GM04504 (cell line): ENCODE results near the gene CYLC2.

Experiments
- DNase-seq: peaks from one replicate; pipeline ENCODE4 v3.0.0-alpha.2; 2012; ENCODE audit warnings: low read depth

The CYLC2 gene

DNA sequence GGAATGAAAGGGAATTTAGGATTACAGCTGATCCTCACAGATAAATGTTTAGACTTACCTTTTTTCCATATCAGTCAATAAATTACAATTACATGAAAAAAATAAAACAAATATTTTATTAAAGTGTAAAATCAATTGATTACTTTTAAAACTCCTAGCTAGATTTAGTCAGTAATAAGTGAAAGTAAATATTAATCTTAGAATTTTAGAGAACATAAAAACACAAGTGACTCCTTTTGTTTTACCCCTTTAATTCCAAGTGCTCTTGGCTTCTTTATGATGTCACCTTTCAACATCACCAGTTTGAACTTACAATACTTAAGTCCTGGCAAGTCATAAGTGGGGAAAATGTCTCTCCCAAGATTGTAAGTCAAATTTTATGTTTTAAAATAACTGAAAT, at the start of gene CYLC2:
TSS of gene CYLC2 (plus strand) at position 301 of the 400 bp plus-strand sequence. CDS start at position 349, 48 bp downstream.
- no peak for DNase-seq

DNA sequence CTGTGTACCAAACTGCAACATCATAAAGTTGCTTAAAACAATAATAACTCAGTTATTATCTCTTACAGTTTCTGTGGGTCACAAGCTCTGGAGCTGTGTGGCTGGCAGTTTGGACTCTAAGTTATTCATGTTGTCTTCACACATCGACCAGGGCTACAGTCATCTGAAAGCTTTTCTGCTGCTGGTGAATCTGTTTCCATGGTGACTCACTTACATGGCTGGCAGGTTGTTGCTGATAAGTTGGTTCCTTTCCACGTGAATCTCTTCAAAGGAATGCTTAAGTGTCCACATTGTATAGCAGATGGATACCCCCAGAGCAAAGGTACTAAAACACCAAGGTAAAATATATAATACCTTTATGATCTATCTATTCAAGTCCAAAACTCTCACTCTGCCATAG, 44.8 kb upstream of the CYLC2 start:
- no peak for DNase-seq

DNA sequence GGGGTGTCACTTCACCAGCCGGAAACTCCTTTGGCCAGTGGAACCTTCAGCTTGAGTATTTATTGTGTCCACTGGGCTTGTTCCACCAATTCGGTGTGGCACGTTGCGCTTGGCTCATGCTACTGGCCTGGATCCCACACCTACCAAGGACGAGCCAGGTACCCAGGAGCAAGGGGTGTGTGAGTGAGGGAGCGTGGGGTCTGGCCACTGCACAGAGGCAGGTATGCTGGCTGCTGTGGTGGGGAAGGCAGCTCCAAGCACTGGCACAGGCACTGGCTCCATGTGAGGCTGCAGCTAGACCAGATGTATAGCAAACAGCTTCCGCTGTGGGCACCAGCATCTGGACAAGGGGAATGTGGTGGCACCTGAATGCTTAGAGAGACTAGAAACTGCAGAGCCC, 28.1 kb upstream of the CYLC2 start:
- DNase-seq = no peak

DNA sequence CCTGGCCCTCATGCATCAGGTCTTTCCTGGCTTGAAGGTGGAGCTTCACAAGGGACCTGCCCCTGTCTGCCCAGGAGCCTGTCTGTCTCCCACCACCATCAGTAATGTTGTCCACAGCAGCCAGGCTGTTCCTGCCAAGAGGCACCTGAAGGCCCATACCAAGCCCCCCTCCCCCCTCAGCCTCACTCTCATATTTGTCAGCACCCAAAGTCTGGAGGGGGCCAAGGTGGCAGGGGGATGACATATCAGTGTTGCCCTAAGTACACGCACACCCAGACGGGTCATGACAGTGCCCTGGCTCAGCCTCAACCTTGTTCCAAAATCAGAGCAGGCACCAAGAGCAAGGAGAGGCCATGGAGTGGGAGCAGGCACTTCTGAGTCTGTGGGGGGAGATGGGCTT, 27.2 kb upstream of the CYLC2 start:
- DNase-seq = no peak

DNA sequence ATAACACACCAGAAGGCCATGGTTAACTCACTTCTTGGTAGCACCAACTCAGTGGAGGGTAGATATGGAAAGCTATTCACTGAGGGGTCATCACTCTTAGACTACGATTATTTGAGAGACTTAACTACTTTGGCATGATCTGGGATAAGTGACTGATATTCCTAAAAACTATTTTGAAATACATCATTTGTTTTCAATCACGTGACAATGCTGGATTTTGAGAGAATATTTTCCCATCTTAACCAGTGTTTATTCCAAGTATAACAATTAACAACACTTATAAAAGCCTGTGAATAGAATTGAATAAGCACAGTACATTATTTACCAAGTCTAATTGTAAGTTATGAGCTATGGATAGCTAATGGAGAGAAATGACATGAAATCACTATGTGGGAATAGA, 22.4 kb upstream of the CYLC2 start:
- no peak for DNase-seq

DNA sequence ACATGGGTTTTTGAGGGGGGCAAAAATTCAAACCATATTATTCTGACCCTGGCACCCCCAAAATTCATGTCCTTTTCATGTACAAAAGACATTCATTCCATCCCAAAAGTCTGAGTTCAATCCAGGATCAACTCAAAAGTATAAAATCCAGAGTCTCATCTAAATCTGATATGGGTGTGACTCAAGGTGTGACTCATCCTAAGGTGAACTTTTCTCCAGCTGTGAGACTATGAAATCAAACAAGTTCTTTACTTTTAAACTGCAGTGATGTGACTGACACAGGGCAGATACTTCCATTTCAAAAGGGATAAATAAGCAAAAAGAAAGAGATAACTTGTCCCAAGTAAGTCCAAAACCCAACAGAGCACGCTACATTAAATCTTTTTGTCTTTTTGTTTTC, 20.6 kb upstream of the CYLC2 start:
- DNase-seq = no peak

DNA sequence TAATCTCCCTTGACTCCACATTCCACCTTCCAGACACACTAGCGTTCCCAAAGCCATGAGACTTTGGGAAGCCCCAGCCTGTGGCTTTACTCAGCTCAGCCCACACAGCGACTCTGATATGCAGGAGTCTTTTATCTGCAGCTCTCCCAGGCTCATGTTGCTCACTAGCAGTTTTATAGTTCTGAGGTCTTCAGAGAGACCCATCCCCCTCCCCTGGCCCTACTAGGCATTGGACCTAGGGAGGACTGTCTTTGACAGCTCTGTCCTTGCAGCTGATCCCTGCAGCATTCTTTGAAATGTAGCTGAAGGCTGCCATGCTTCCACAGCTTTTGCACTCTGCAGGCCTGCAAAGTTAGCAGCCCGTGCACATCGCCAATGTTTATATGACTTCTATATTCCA, 19.9 kb upstream of the CYLC2 start:
- DNase-seq = no peak

GRCh38 chr9:102985162-102985895, 9.8 kb upstream of the CYLC2 start:
- DNase-seq = no peak

GRCh38 chr9:102986425-102986824, 8.7 kb upstream of the CYLC2 start:
- no peak for DNase-seq

DNA sequence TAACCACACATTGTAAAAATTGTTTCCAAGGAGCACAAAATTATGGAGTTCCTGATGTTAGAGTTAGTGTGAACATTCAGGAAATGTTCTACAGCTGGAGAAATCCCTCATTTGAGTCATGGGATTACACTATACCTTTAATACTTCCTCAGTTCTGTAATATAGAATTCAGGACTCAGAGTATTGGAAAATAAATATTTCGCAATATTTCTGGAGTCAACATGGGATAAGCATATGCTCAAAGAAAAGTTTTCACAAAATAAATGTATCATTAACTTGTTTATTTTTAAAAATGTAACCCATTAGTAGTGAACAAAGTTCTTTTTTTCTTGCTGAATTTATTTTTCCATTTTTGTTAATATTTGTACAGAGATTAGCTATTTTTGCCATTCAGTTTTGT, 8.6 kb downstream of the CYLC2 start:
- no peak for DNase-seq

GRCh38 chr9:103014242-103014641, 19.1 kb downstream of the CYLC2 start:
- no peak for DNase-seq

DNA sequence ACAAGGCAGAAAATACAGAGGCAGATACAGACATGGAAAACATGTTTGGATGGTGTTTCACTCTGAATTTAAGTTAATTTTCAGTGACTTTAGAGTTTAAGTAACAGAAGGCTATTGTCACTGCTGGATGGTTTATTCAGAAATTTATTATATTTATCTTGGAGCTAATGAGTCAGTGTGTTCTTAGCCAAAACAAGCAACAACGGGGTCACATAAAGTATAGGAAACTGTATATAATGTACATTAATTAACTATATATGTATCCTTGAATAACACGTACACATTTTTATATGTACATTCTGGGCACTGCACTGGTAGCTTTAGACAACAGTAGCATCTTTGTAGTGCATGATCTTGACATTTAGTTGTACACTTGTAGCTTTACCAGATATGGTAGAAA, 30.7 kb downstream of the CYLC2 start:
- no peak for DNase-seq

DNA sequence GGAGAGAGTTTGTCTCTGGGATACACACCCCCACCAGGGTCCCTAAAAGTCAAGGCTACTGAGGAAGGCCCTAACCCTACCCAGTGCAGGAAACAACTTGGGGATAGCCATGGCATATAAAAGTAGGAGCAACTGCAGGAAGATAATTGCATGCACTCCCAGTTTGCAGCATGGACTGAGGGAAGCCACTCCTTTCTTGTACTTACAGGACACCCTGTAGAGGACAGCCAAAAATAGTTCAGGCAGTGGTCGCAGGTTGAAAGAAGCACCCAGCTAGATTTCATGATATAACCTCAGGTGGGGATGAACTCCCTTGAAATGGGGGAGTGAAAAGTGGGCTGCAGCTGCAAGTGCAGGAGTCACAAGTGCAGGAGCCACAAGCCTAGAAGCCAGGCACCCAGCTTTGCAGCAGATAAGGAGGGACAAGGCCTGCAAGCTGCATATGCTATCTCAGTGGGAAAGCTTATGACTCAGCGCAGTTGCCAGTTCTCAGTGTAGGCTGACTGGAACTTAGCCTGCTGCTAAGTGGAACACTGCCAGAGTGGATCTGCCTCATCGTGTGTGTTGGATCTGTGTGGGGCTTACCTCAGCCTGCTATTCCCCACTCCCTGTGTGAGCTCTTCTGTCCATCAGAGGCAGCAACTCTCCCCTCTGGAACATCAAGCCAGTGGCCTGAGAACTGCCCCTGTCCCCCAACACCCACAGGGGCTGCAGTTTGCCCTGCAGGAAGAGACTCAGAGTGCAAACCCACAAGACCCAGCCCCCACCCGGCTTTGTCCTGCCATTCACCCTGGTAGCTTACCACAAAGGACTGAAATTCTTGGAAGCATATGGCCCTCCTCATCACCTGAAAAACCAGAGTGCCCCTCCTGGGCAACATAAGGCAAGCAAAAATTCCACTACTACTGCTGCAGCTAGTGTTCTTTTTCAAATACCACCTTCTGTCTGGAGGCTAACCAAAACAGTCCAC, 42.7 kb downstream of the CYLC2 start:
- DNase-seq = no peak

DNA sequence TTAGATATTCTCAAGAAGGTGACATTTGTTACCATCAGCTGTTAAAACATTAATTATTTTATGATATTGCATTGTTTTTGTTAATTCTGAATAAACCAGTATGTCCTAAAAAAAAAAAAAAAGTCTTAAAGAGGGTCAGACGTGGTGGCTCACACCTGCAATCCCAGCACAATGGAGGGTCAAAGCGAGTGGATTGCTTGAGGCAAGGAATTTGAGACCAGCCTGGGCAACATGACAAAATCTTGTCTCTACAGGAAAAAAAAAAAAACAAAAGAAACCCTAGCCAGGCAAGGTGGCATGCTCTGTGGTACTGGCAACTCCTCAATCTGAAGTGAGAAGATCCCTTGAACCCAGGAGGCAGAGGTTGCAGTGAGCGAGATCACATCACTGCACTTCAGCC, 46.8 kb downstream of the CYLC2 start:
- DNase-seq = no peak
